Liver (tissue), 9 donors: ENCODE data around the gene KRTAP15-1. TPM values are rescaled to one million over a fixed set of nuclear protein-coding genes. Genes with fewer than 3 reads are reported as not detected.

Source experiments
- DNase-seq: peaks from one replicate; pipeline ENCODE4 v3.0.0-alpha.2; 2017; ENCODE audit warnings: low spot score
- H3K27ac ChIP-seq, 2 donors: one replicate each; pipeline ENCODE4 v1.7.0; 2013; ENCODE audit warnings: inconsistent platforms in 2 of 2, low read length in 2 of 2, control low read depth in 1 of 2, low read depth in 1 of 2, mild to moderate bottlenecking in 1 of 2
- H3K27me3 ChIP-seq, 4 donors: one replicate each; pipeline versions ENCODE4 v1.6.1 to v1.7.0; 2013; ENCODE audit warnings: low read length in 3 of 4, inconsistent platforms in 1 of 4, mild to moderate bottlenecking in 1 of 4, moderate library complexity in 1 of 4; ENCODE audit not compliant: control insufficient read depth in 4 of 4, insufficient read depth in 4 of 4
- H3K36me3 ChIP-seq, 4 donors: one replicate each; pipeline versions ENCODE4 v1.6.1 to v1.7.0; 2013; ENCODE audit warnings: low read length in 3 of 4, mild to moderate bottlenecking in 3 of 4, low read depth in 1 of 4, moderate library complexity in 1 of 4; ENCODE audit not compliant: control insufficient read depth in 4 of 4, insufficient read depth in 3 of 4
- H3K4me1 ChIP-seq, 4 donors: one replicate each; pipeline versions ENCODE4 v1.6.1 to v1.7.0; 2013; ENCODE audit warnings: low read length in 3 of 4, mild to moderate bottlenecking in 3 of 4, moderate library complexity in 1 of 4; ENCODE audit not compliant: control insufficient read depth in 4 of 4, insufficient read depth in 4 of 4
- H3K4me3 ChIP-seq, 3 donors: one replicate each; pipeline versions ENCODE4 v1.6.1 to v1.7.0; 2013; ENCODE audit warnings: low read length in 3 of 3, control low read depth in 1 of 3, low read depth in 1 of 3, mild to moderate bottlenecking in 1 of 3
- H3K9ac ChIP-seq, 2 donors: one replicate each; pipeline ENCODE4 v1.7.0; 2013; ENCODE audit warnings: low read length in 2 of 2, mild to moderate bottlenecking in 2 of 2, moderate library complexity in 2 of 2, control low read depth in 1 of 2, low read depth in 1 of 2
- H3K9me3 ChIP-seq, 4 donors: one replicate each; pipeline versions ENCODE4 v1.6.1 to v1.7.0; 2013; ENCODE audit warnings: low read length in 3 of 4; ENCODE audit not compliant: control insufficient read depth in 4 of 4
- CTCF ChIP-seq: fragments of 150-350 bp; IDR thresholded peaks from 2 replicates; pipeline ENCODE4 v1.5.1; 2017; ENCODE audit warnings: improper control_type of control experiment, low read depth, low read length; ENCODE audit not compliant: missing input control
- EGR1 ChIP-seq, 2 donors: IDR thresholded peaks; 2 replicates each; pipeline ENCODE4 v1.6.1; 2016 to 2018; ENCODE audit warnings: antibody characterized with exemption in 2 of 2, low read depth in 2 of 2
- FOXA1 ChIP-seq: IDR thresholded peaks from 2 replicates; pipeline ENCODE4 v1.6.1; 2016; ENCODE audit warnings: antibody characterized with exemption
- FOXA2 ChIP-seq: IDR thresholded peaks from 2 replicates; pipeline ENCODE4 v1.6.1; 2016; ENCODE audit warnings: antibody characterized with exemption
- GABPA ChIP-seq, 2 donors: IDR thresholded peaks in 1 of 2; conservative IDR thresholded peaks in 1 of 2; 2 replicates each; pipeline ENCODE4 v1.6.1; 2016; ENCODE audit warnings: antibody characterized with exemption in 2 of 2, mild to moderate bottlenecking in 1 of 2, moderate library complexity in 1 of 2
- HNF4A ChIP-seq, 2 donors: conservative IDR thresholded peaks; 2 replicates each; pipeline ENCODE4 v1.6.1; 2016; ENCODE audit warnings: antibody characterized with exemption in 2 of 2, mild to moderate bottlenecking in 2 of 2
- HNF4G ChIP-seq: IDR thresholded peaks from 2 replicates; pipeline ENCODE4 v1.6.1; 2016; ENCODE audit warnings: antibody characterized with exemption
- JUND ChIP-seq, 2 donors: IDR thresholded peaks; 2 replicates each; pipeline ENCODE4 v1.6.1; 2016; ENCODE audit warnings: antibody characterized with exemption in 2 of 2
- MAX ChIP-seq: IDR thresholded peaks from 2 replicates; pipeline ENCODE4 v1.6.1; 2016; ENCODE audit warnings: antibody characterized with exemption
- NR2F2 ChIP-seq: IDR thresholded peaks from 2 replicates; pipeline ENCODE4 v1.6.1; 2016; ENCODE audit warnings: antibody characterized with exemption
- RAD21 ChIP-seq, 2 donors: IDR thresholded peaks; 2 replicates each; pipeline ENCODE4 v1.6.1; 2016; ENCODE audit warnings: antibody characterized with exemption in 2 of 2, mild to moderate bottlenecking in 2 of 2
- RXRA ChIP-seq, 2 donors: IDR thresholded peaks; 2 replicates each; pipeline ENCODE4 v1.6.1; 2017 to 2018; ENCODE audit warnings: antibody characterized with exemption in 2 of 2, mild to moderate bottlenecking in 1 of 2
- SP1 ChIP-seq: IDR thresholded peaks from 2 replicates; pipeline ENCODE4 v1.6.1; 2018; ENCODE audit warnings: antibody characterized with exemption, mild to moderate bottlenecking
- TAF1 ChIP-seq: conservative IDR thresholded peaks from 2 replicates; pipeline ENCODE4 v1.6.1; 2016; ENCODE audit warnings: antibody characterized with exemption, mild to moderate bottlenecking
- YY1 ChIP-seq: IDR thresholded peaks from 2 replicates; pipeline ENCODE4 v1.6.1; 2016; ENCODE audit warnings: antibody characterized with exemption, mild to moderate bottlenecking
- ZBTB33 ChIP-seq: IDR thresholded peaks from 2 replicates; pipeline ENCODE4 v1.6.1; 2016; ENCODE audit warnings: antibody characterized with exemption
- WGBS: extraction: QIAGEN DNeasy Blood & Tissue Kit; methylation state at CpG from one replicate; pipeline ENCODE4 v1.1.7; 2013; 5-methylcytosine and 5-hydroxymethylcytosine counted together
- polyA plus RNA-seq, 2 donors: library from polyadenylated mRNA; stranded (reverse) in 1 of 2; unstranded in 1 of 2; fragments of 200-250 nt in 1 of 2; fragments of >200 nt in 1 of 2; fragmentation: Nextera tagmentation in 1 of 2; extraction: Ambion mirVana in 1 of 2; gene quantifications; one replicate each; pipeline versions ENCODE4 v1.2.1 to v1.2.3, GENCODE V29; 2013 to 2015
- total RNA-seq, 2 donors: library from RNA; depleted of rRNA; stranded (reverse); fragments of >200 nt; gene quantifications; one replicate each; pipeline ENCODE4 v1.2.3, GENCODE V29; 2014
- TF ChIP-seq, protein P1 (sequence below): IDR thresholded peaks from 2 replicates; pipeline ENCODE4 v1.6.1; 2016; ENCODE audit warnings: antibody characterized with exemption
- TF ChIP-seq, protein P2 (sequence below): IDR thresholded peaks from 2 replicates; pipeline ENCODE4 v1.6.1; 2016; ENCODE audit warnings: antibody characterized with exemption, mild to moderate bottlenecking
- donor health status: healthy.
- donor health status: healthy.
- donor health status: healthy.
- donor health status: healthy.
- donor health status: healthy.

Gene KRTAP15-1
- total and polyA plus RNA-seq, 4 donors, result not detected

DNA sequence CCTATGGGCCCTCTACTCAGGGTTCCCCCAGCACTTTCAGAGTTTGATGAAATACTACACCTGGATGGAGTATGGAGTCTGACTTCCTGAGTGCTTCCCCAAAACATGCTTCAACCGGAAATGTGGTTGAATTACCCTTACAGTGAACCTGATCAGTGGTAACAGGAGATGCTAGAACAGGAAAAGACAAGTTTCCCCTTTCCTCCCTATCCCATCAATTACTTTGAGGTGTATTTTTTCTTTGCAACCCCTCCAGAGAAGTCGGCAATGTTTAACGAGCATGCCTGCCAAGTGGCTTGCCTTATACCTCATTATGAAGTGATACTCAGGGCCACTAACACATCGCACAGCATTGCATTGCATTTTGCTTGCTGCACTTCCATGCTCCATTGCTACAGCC is 7.0 kb downstream of the KRTAP15-1 start:
- H3K9ac ChIP-seq, result no peak overlapping the region
- H3K4me3 ChIP-seq, result no peak overlapping the region
- no peaks in the 10 kb centered on the region for H3K9me3 ChIP-seq
- DNase-seq, result no peak
- H3K27me3 ChIP-seq, result no peaks in the 10 kb centered on the region
- TF ChIP-seq RAD21 (IDR thresholded peaks at IDR 0.05) (no peak), ZBTB33 (no peak), MAX (no peak), GABPA (IDR thresholded peaks at IDR 0.05 in 1 of 2, conservative IDR thresholded peaks at IDR 0.05 in 1 of 2) (no peak), SP1 (no peak), NR2F2 (no peak), CTCF (no peak), HNF4A (conservative IDR thresholded peaks at IDR 0.05) (no peak)
- TF ChIP-seq, protein P1, sequence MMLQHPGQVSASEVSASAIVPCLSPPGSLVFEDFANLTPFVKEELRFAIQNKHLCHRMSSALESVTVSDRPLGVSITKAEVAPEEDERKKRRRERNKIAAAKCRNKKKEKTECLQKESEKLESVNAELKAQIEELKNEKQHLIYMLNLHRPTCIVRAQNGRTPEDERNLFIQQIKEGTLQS, result no peak
- WGBS, result 61% methylated on average over 4 of the region's 4 CpGs
- no peaks in the 10 kb centered on the region for H3K36me3 ChIP-seq
- H3K27ac ChIP-seq, result no peak overlapping the region
- no peaks in the 10 kb centered on the region for H3K4me1 ChIP-seq

DNA sequence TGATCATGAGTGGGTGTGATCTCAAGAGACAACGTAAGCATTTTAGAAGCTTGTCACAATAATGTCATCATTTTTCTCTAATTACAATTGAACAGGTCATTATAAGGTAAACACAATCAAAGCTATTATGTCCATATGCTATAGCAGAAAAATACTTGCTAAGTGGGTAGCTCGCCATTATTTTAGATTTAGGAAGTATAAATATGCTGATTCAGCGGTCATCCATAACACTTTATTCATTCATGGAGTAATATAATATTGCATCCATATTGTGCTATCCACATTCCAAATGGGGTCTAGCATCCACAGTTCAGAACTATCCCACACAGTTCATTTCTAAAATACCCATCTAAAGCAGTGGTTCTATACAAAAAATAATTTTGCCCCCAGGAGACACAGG is 8.4 kb downstream of the KRTAP15-1 start:
- H3K9ac ChIP-seq, result no peak overlapping the region
- H3K4me1 ChIP-seq, result no peaks in the 10 kb centered on the region
- no peaks in the 10 kb centered on the region for H3K9me3 ChIP-seq
- no peaks in the 10 kb centered on the region for H3K27me3 ChIP-seq
- no peaks in the 10 kb centered on the region for H3K36me3 ChIP-seq
- no peak overlapping the region for H3K4me3 ChIP-seq
- TF ChIP-seq TAF1 (no peak), SP1 (no peak), FOXA1 (no peak), JUND (IDR thresholded peaks at IDR 0.05) (no peak), NR2F2 (no peak), RAD21 (IDR thresholded peaks at IDR 0.05) (no peak), HNF4G (no peak), RXRA (IDR thresholded peaks at IDR 0.05) (no peak), EGR1 (IDR thresholded peaks at IDR 0.05; ENCODE audit: low read depth in 2 of 2) (no peak), ZBTB33 (no peak), YY1 (no peak), GABPA (IDR thresholded peaks at IDR 0.05 in 1 of 2, conservative IDR thresholded peaks at IDR 0.05 in 1 of 2) (no peak), HNF4A (conservative IDR thresholded peaks at IDR 0.05) (no peak), FOXA2 (no peak), MAX (no peak), CTCF (no peak)
- TF ChIP-seq, protein P1, result no peak
- TF ChIP-seq, protein P2, sequence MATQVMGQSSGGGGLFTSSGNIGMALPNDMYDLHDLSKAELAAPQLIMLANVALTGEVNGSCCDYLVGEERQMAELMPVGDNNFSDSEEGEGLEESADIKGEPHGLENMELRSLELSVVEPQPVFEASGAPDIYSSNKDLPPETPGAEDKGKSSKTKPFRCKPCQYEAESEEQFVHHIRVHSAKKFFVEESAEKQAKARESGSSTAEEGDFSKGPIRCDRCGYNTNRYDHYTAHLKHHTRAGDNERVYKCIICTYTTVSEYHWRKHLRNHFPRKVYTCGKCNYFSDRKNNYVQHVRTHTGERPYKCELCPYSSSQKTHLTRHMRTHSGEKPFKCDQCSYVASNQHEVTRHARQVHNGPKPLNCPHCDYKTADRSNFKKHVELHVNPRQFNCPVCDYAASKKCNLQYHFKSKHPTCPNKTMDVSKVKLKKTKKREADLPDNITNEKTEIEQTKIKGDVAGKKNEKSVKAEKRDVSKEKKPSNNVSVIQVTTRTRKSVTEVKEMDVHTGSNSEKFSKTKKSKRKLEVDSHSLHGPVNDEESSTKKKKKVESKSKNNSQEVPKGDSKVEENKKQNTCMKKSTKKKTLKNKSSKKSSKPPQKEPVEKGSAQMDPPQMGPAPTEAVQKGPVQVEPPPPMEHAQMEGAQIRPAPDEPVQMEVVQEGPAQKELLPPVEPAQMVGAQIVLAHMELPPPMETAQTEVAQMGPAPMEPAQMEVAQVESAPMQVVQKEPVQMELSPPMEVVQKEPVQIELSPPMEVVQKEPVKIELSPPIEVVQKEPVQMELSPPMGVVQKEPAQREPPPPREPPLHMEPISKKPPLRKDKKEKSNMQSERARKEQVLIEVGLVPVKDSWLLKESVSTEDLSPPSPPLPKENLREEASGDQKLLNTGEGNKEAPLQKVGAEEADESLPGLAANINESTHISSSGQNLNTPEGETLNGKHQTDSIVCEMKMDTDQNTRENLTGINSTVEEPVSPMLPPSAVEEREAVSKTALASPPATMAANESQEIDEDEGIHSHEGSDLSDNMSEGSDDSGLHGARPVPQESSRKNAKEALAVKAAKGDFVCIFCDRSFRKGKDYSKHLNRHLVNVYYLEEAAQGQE, result no peak
- DNase-seq, result no peak
- 82% methylated on average over 3 of the region's 3 CpGs for WGBS
- H3K27ac ChIP-seq, result no peak overlapping the region
